Endothelial cell of umbilical vein (primary cell): ENCODE measurements around the gene BBX. TPM values are rescaled to one million over a fixed set of nuclear protein-coding genes. Genes with fewer than 3 reads are reported as not detected.

Experiments used
- BruUV-seq: library from RNA; stranded (reverse); fragments of 400-500 nt; replicated peaks from 2 replicates; lab custom pipeline; 2021; lab: Mats Ljungman, UMichigan
- CTCF ChIA-PET: fragments of 300-600, 350-600 bp; sonication (Branson Sonifier 250); formaldehyde crosslinking; loops from one replicate; lab custom pipeline; 2021; ENCODE audit warnings: antibody characterized with exemption, inconsistent platforms; lab: Charles Lee
- POLR2A ChIA-PET: fragments of 300-600, 350-600 bp; sonication (Branson Sonifier 250); formaldehyde crosslinking; loops from one replicate; lab custom pipeline; 2021; ENCODE audit warnings: antibody characterized with exemption, inconsistent platforms; lab: Charles Lee
- DNase-seq: peaks from one replicate; pipeline ENCODE4 v3.0.0-alpha.2; 2011; ENCODE audit warnings: low read depth, low spot score
- FAIRE-seq: peaks from 2 replicates; lab custom pipeline; 2011; peaks lifted over from hg19 to GRCh38; lab: Jason Lieb, UNC
- H2AFZ ChIP-seq: 2 replicates; pipeline ENCODE4 v1.6.0; 2012; ENCODE audit warnings: low read depth, low read length, control low read depth, inconsistent platforms
- H3K27ac ChIP-seq: 2 replicates; pipeline ENCODE4 v1.5.1; 2011; ENCODE audit warnings: low read depth, mild to moderate bottlenecking, control low read depth, low read length, moderate library complexity; ENCODE audit not compliant: insufficient read depth
- H3K27me3 ChIP-seq, 2 experiments: 2 replicates each; pipeline versions ENCODE4 v1.6.0 to v1.6.1; 2011; ENCODE audit warnings: low read length in 2 of 2, mixed read lengths in 1 of 2; ENCODE audit not compliant: control insufficient read depth in 2 of 2, insufficient read depth in 2 of 2
- H3K36me3 ChIP-seq, 2 experiments: 2 replicates in 1 of 2; 3 replicates in 1 of 2; pipeline ENCODE4 v1.5.1; 2011; ENCODE audit warnings: low read length in 2 of 2, mild to moderate bottlenecking in 1 of 2, moderate library complexity in 1 of 2; ENCODE audit not compliant: control insufficient read depth in 2 of 2, insufficient read depth in 2 of 2; ENCODE audit errors: extremely low read depth in 1 of 2
- H3K4me1 ChIP-seq: 3 replicates; pipeline ENCODE4 v1.5.1; 2011; ENCODE audit warnings: mild to moderate bottlenecking, low read length; ENCODE audit not compliant: control insufficient read depth, insufficient read depth; ENCODE audit errors: extremely low read depth
- H3K4me2 ChIP-seq: 2 replicates; pipeline ENCODE4 v1.6.1; 2011; ENCODE audit warnings: low read length, control low read depth, mixed read lengths; ENCODE audit not compliant: insufficient read depth
- H3K4me3 ChIP-seq, 3 experiments: fragments of 200-600 bp in 1 of 3; sonication (generic), shearing (Covaris generic) in 1 of 3; replicated peaks in 1 of 3; 2 replicates each; pipeline ENCODE4 v1.5.1; 2011 to 2016; ENCODE audit warnings: control low read depth in 3 of 3, low read length in 3 of 3, mild to moderate bottlenecking in 2 of 3, inconsistent platforms in 1 of 3, low read depth in 1 of 3, moderate library complexity in 1 of 3; ENCODE audit not compliant: insufficient read depth in 1 of 3
- H3K79me2 ChIP-seq: 2 replicates; pipeline ENCODE4 v1.6.0; 2012; ENCODE audit warnings: low read length, inconsistent platforms; ENCODE audit not compliant: control insufficient read depth, insufficient read depth
- H3K9ac ChIP-seq: replicated peaks from 2 replicates; pipeline ENCODE3; 2011; ENCODE audit warnings: low read length, control low read depth; ENCODE audit not compliant: insufficient read depth; ENCODE audit errors: extremely low read depth
- H3K9me1 ChIP-seq: replicated peaks from 3 replicates; pipeline ENCODE4 v1.6.0; 2011; ENCODE audit warnings: mild to moderate bottlenecking, low read length; ENCODE audit not compliant: control insufficient read depth, insufficient read depth; ENCODE audit errors: extremely low read depth
- H3K9me3 ChIP-seq: replicated peaks from 2 replicates; pipeline ENCODE4 v1.5.1; 2012; ENCODE audit warnings: low read length, inconsistent platforms; ENCODE audit not compliant: control insufficient read depth, insufficient read depth
- H4K20me1 ChIP-seq: replicated peaks from 2 replicates; pipeline ENCODE3; 2011; ENCODE audit warnings: mild to moderate bottlenecking, low read length; ENCODE audit not compliant: control insufficient read depth, insufficient read depth; ENCODE audit errors: extremely low read depth
- CTCF ChIP-seq, 2 donors: IDR thresholded peaks; 1 replicate in 1 of 2; 2 replicates in 1 of 2; pipeline ENCODE4 v1.5.1; 2011; ENCODE audit warnings: low read length in 2 of 2, mild to moderate bottlenecking in 2 of 2, moderate library complexity in 2 of 2, control low read depth in 1 of 2, inconsistent platforms in 1 of 2, low read depth in 1 of 2; ENCODE audit not compliant: insufficient read depth in 1 of 2; ENCODE audit errors: extremely low read depth in 1 of 2
- EZH2 ChIP-seq: IDR thresholded peaks from 2 replicates; pipeline ENCODE4 v1.6.1; 2012; ENCODE audit warnings: borderline replicate concordance, low read depth, mild to moderate bottlenecking, moderate library complexity, low read length, inconsistent platforms; ENCODE audit not compliant: severe bottlenecking
- FOS ChIP-seq: IDR thresholded peaks from 2 replicates; pipeline ENCODE4 v1.6.1; 2011; ENCODE audit warnings: mild to moderate bottlenecking, low read length, moderate library complexity, borderline replicate concordance; ENCODE audit not compliant: insufficient read depth
- GATA2 ChIP-seq: IDR thresholded peaks from 2 replicates; pipeline ENCODE4 v1.7.0; 2011; ENCODE audit warnings: low read depth, mild to moderate bottlenecking, moderate library complexity, mixed read lengths, low read length; ENCODE audit not compliant: insufficient read length, insufficient read depth
- JUN ChIP-seq: IDR thresholded peaks from 2 replicates; pipeline ENCODE4 v1.6.1; 2011; ENCODE audit warnings: borderline replicate concordance, low read depth; ENCODE audit not compliant: insufficient read length, insufficient read depth
- MAX ChIP-seq: IDR thresholded peaks from 2 replicates; pipeline ENCODE4 v1.6.1; 2011; ENCODE audit not compliant: insufficient read depth, insufficient read length
- MYC ChIP-seq: IDR thresholded peaks from one replicate; pipeline ENCODE4 v1.6.1; 2011; ENCODE audit warnings: mild to moderate bottlenecking, low read depth, low read length
- POLR2A ChIP-seq: IDR thresholded peaks from 2 replicates; pipeline ENCODE4 v1.6.1; 2012; ENCODE audit warnings: low read depth, mild to moderate bottlenecking, control low read depth, low read length
- POLR2AphosphoS5 ChIP-seq: IDR thresholded peaks from 2 replicates; pipeline ENCODE4 v1.6.1; 2012; ENCODE audit warnings: low read depth, mild to moderate bottlenecking, control low read depth, low read length, moderate library complexity; ENCODE audit not compliant: insufficient read depth
- dilution Hi-C: fragments of 300-500 bp; cut with MboI; formaldehyde crosslinking; loops from one replicate; pipeline ENCODE4 v1.15.0; 2019; ENCODE audit warnings: low sequenced_read_pairs; ENCODE audit not compliant: extremely low pct_ligation_motif_present
- intact Hi-C: fragments of 100-400 bp; cut with micrococcal nuclease; formaldehyde crosslinking; loops from one replicate; pipeline ENCODE4 v1.10.0; 2022
- polyA plus RNA-seq, 4 experiments: library from polyadenylated mRNA; depleted of rRNA in 3 of 4; stranded (reverse) in 3 of 4; unstranded in 1 of 4; fragments of >200 nt; gene quantifications; 2 replicates each; pipeline versions ENCODE4 v1.2.1 to v1.2.3, GENCODE V29; 2011 to 2012; ENCODE audit warnings: missing spikeins in 1 of 4
- total RNA-seq: library from RNA; stranded (reverse); gene quantifications from 2 replicates; pipeline ENCODE4 v1.2.3, GENCODE V29; 2021

The BBX gene
- total and polyA plus RNA-seq, 2 donors (not counting 3 experiments of a cell fraction or from before 2014, with no cell fraction given) = 21.4 to 43.4 TPM

- H3K9ac ChIP-seq = no peak overlapping the region
- H3K4me2 ChIP-seq = no peak overlapping the region
- dilution Hi-C loops (no loop called here), intact Hi-C loops (no loop called here)
- no peaks in the 10 kb centered on the region for H3K79me2 ChIP-seq
- H4K20me1 ChIP-seq = no peaks in the 10 kb centered on the region
- TF ChIP-seq GATA2 (no peak), POLR2AphosphoS5 (no peak), FOS (no peak), EZH2 (no peak), MYC (no peak), MAX (no peak), JUN (no peak), CTCF (IDR thresholded peaks at IDR 0.05; ENCODE audit: extremely low read depth in 1 of 2, insufficient read depth in 1 of 2, low read depth in 1 of 2, low read length in 2 of 2) (no peak), POLR2A (no peak)
- H3K9me3 ChIP-seq = no peaks in the 10 kb centered on the region
- no peaks in the 10 kb centered on the region for H3K4me1 ChIP-seq
- H3K36me3 ChIP-seq = peaks cover 0 to 7% of the 10 kb centered on the region in 2 experiments
- no peaks in the 10 kb centered on the region for H3K9me1 ChIP-seq
- no TSS peak for BruUV-seq
- DNase-seq (no peak), FAIRE-seq (no peak)
- H2AFZ ChIP-seq = no peak overlapping the region
- ChIA-PET POLR2A (no interaction called here), CTCF (interaction anchor here (0.8 to 1.3 kb wide), 5 partner anchors 11 to 101 kb away, joined by 3 read pairs; no protein-coding TSS in a partner anchor)
- H3K27me3 ChIP-seq = no peaks in the 10 kb centered on the region
- no peak overlapping the region for H3K4me3 ChIP-seq
- no peak overlapping the region for H3K27ac ChIP-seq
These were observed 268.3 kb downstream of the BBX start for GRCh38 chr3:107791027-107791426.
